AG04450 (cell line): ENCODE results near the gene RPLP2. TPM values are rescaled to one million over a fixed set of nuclear protein-coding genes. Genes with fewer than 3 reads are reported as not detected.

ENCODE experiments used
- CTCF ChIA-PET: fragments of 300-600, 350-600 bp; formaldehyde crosslinking; extraction: SDS; loops from one replicate; lab custom pipeline; 2022; ENCODE audit warnings: antibody characterized with exemption, inconsistent platforms; lab: Charles Lee
- POLR2A ChIA-PET: fragments of 350-600 bp; formaldehyde crosslinking; extraction: SDS; loops from one replicate; lab custom pipeline; 2021; ENCODE audit warnings: antibody characterized with exemption, inconsistent platforms; lab: Yijun Ruan, JAX
- DNase-seq: peaks from one replicate; pipeline ENCODE4 v3.0.0-alpha.2; 2011; ENCODE audit warnings: low read depth, low spot score
- H3K27ac ChIP-seq: one replicate; pipeline ENCODE4 v1.5.1; 2012; ENCODE audit warnings: low read depth, low read length, control low read depth
- H3K27me3 ChIP-seq: one replicate; pipeline ENCODE4 v1.6.0; 2012; ENCODE audit warnings: low read length; ENCODE audit not compliant: control insufficient read depth, insufficient read depth
- H3K4me3 ChIP-seq: 2 replicates; pipeline ENCODE4 v1.5.1; 2011; ENCODE audit warnings: mild to moderate bottlenecking, low read depth, low read length, control low read depth
- H3K9me3 ChIP-seq: 2 replicates; pipeline ENCODE4 v1.5.1; 2012; ENCODE audit warnings: low read length; ENCODE audit not compliant: control insufficient read depth, insufficient read depth
- CTCF ChIP-seq: IDR thresholded peaks from 2 replicates; pipeline ENCODE4 v1.5.1; 2011; ENCODE audit warnings: low read depth, low read length, control low read depth, inconsistent platforms
- polyA plus RNA-seq: library from polyadenylated mRNA; depleted of rRNA; stranded (reverse); fragments of >200 nt; gene quantifications from 2 replicates; pipeline ENCODE4 v1.2.3, GENCODE V29; 2011

RPLP2 gene
- polyA plus RNA-seq, 1 experiment, result 1,115 TPM

DNA sequence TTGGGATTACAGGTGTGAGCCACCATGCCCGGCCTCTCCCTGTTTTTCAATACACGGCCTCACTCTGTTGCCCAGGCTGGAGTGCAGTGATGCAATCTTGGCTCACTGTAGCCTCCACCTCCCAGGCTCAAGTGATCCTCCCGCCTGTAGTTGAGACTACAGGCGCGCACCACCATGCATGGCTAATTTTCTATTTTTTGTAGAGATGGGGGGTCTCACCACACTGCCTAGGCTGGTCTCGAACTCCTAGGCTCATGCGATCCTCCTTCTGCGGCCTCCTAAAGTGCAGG lies 44.0 kb upstream of the RPLP2 start:
- CTCF ChIA-PET, result interaction anchor here (1.1 kb wide), 1 partner anchor 40 kb away, joined by 3 read pairs; no protein-coding TSS in a partner anchor

GRCh38 chr11:766106-766935 lies 43.4 kb upstream of the RPLP2 start:
- Histone ChIP-seq H3K27me3 (no peaks in the 10 kb centered on the region), H3K27ac (no peak overlapping the region), H3K4me3 (no peak overlapping the region), H3K9me3 (no peaks in the 10 kb centered on the region; the same call in 1 of the 2 replicates)
- TF ChIP-seq CTCF, result no peak
- DNase-seq, result no peak
- ChIA-PET CTCF (interaction anchor here (1.1 kb wide), 1 partner anchor 40 kb away, joined by 3 read pairs; no protein-coding TSS in a partner anchor), POLR2A (no interaction called here)

More for the DNA sequence above, 44.0 kb upstream of the RPLP2 start:
- no peaks in the 10 kb centered on the region for H3K27me3 ChIP-seq
- DNase-seq, result no peak
- H3K9me3 ChIP-seq, result no peaks in the 10 kb centered on the region; the same call in 1 of the 2 replicates
- POLR2A ChIA-PET, result no interaction called here
- no peak for TF ChIP-seq CTCF
- H3K4me3 ChIP-seq, result no peak overlapping the region
- no peak overlapping the region for H3K27ac ChIP-seq

DNA sequence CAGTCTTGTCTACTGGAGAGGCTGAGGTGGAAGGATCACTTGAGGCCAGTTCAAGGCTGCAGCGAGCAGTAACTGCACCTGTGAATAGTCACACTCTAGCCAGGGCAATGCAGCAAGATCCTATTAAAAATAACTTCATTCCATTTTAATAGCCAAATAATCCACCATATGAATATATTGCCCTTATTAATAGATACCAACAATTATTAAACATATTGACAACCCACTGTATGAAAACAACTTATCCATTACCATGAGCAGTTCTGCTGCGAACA lies 42.9 kb upstream of the RPLP2 start:
- Histone ChIP-seq H3K27me3 (no peaks in the 10 kb centered on the region), H3K27ac (no peak overlapping the region), H3K4me3 (no peak overlapping the region), H3K9me3 (no peaks in the 10 kb centered on the region; the same call in 1 of the 2 replicates)
- ChIA-PET CTCF (no interaction called here), POLR2A (no interaction called here)
- TF ChIP-seq CTCF, result no peak
- no peak for DNase-seq

GRCh38 chr11:767238-767637 lies 42.5 kb upstream of the RPLP2 start:
- TF ChIP-seq CTCF, result no peak
- Histone ChIP-seq H3K4me3 (no peak overlapping the region), H3K27me3 (no peaks in the 10 kb centered on the region), H3K27ac (no peak overlapping the region), H3K9me3 (no peaks in the 10 kb centered on the region; the same call in 1 of the 2 replicates)
- ChIA-PET CTCF (no interaction called here), POLR2A (no interaction called here)
- no peak for DNase-seq

DNA sequence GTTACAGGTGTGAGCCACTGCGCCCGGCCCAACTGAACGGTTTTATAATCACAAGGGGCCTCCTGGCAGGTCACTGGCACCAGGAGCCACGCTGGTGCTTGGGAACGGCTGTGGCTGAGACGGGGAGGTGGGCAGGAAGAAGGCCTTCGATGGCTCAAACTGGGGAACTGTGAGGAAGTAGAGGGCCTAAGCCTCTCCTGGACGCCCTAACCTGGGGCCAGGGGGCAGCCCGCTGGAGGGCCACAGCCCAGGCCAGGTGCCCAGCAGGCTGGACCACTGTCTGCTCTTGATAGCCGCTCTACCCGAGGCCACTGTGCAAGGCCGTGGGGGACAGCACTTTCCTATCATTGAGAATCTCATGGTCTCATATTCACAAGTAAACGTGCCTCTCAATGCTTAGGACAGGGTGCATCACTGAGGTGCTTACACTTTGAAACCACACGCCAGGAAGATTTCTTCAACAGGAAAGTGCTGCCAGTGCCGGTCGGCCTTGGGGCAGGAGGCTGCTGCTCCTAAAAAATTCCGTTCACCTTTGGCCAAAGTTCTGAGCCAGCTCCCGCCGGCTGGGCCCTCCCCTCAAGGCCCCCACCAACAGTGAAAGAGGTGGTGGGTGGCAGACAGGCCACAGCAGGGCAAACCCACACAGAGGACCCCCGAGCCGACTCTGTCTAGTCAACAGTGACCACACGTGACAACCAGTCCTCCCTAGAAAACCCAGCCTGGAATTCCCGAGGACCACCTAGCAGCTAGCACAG lies 39.7 kb upstream of the RPLP2 start:
- Histone ChIP-seq H3K27me3 (no peaks in the 10 kb centered on the region), H3K4me3 (no peak overlapping the region), H3K9me3 (no peaks in the 10 kb centered on the region), H3K27ac (no peak overlapping the region)
- no peak for DNase-seq
- ChIA-PET POLR2A (no interaction called here), CTCF (no interaction called here)
- no peak for TF ChIP-seq CTCF
